ENCODE measurements around the gene APBB2.

Gene APBB2

DNA sequence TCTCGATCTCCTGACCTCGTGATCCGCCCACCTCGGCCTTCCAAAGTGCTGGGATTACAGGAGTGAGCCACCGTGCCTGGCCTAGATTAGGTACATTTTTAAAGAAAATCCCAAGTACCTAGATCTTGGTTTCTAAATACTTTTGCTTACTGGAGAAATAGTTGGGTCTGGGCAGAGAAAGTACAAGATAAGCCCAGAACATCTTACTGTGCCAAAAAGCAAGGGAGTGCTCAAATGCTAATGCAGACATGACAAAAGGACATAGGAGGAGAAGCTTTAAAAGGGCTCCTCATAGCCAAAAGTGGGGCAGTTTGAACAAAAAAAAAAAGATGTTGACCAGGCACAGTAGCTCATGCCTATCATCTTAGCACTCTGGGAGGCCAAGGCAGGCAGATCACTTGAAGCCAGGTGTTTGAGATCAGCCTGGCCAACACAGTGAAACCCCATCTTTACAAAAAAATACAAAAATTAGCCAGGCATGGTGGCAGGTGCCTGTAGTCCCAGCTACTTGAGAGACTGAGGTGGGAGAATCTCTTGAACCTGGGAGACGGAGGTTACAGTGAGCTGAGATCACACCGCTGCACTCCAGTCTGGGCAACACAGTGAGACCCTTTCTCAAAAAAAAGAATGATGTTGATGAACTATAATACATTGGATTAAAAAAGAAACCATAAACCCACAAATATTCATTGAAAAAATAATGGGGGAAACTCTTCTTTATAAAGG, 107.5 kb downstream of the APBB2 start:
- Histone ChIP-seq H3K27me3 (ENCODE audit: insufficient read depth, poor library complexity, severe bottlenecking) (no peaks in the 10 kb centered on the region), H3K4me3 (ENCODE audit: severe bottlenecking) (no peak overlapping the region), H3K4me1 (ENCODE audit: insufficient read depth, poor library complexity, severe bottlenecking) (no peaks in the 10 kb centered on the region), H3K27ac (ENCODE audit: poor library complexity, severe bottlenecking) (no peak overlapping the region), H3K36me3 (ENCODE audit: low read depth) (peaks cover 14% of the 10 kb centered on the region; the same call in 1 of the 2 replicates), H3K9me3 (ENCODE audit: severe bottlenecking) (peaks cover 2% of the 10 kb centered on the region)
- TF ChIP-seq, protein P1, sequence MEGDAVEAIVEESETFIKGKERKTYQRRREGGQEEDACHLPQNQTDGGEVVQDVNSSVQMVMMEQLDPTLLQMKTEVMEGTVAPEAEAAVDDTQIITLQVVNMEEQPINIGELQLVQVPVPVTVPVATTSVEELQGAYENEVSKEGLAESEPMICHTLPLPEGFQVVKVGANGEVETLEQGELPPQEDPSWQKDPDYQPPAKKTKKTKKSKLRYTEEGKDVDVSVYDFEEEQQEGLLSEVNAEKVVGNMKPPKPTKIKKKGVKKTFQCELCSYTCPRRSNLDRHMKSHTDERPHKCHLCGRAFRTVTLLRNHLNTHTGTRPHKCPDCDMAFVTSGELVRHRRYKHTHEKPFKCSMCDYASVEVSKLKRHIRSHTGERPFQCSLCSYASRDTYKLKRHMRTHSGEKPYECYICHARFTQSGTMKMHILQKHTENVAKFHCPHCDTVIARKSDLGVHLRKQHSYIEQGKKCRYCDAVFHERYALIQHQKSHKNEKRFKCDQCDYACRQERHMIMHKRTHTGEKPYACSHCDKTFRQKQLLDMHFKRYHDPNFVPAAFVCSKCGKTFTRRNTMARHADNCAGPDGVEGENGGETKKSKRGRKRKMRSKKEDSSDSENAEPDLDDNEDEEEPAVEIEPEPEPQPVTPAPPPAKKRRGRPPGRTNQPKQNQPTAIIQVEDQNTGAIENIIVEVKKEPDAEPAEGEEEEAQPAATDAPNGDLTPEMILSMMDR (IDR thresholded peaks at IDR 0.05; ENCODE audit: poor library complexity, severe bottlenecking) = no peak
- DNase-seq (ENCODE audit: low spot score) (no peak), ATAC-seq (ENCODE audit: low read depth) (no peak)

DNA sequence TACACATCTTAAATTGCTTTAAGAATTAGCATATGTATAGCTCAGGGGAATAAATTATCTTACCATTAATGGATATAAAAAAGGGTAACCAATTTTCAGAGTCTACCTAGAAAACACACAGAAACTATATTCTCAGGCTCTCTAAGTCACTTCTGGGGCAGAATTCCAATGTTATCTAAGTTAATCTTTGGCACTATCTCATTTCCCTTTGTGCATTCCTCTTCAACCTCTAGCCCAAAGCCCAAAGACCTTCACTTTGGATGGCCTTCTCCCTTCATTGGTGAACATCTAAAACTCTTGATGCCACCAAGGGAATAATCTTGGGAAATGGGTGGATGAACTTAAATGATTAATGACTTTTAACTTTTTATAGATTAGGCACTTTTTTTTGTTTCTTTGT, 108.3 kb downstream of the APBB2 start:
- DNase-seq (ENCODE audit: low spot score) = no peak
- TF ChIP-seq, protein P1 (IDR thresholded peaks at IDR 0.05; ENCODE audit: poor library complexity, severe bottlenecking) = no peak
- H3K27ac ChIP-seq (ENCODE audit: poor library complexity, severe bottlenecking) = no peak overlapping the region
- H3K4me3 ChIP-seq (ENCODE audit: severe bottlenecking) = no peak overlapping the region
- no peaks in the 10 kb centered on the region for H3K4me1 ChIP-seq (ENCODE audit: insufficient read depth, poor library complexity, severe bottlenecking)
- H3K9me3 ChIP-seq (ENCODE audit: severe bottlenecking) = peaks cover 2% of the 10 kb centered on the region
- ATAC-seq (ENCODE audit: low read depth) = no peak
- H3K27me3 ChIP-seq (ENCODE audit: insufficient read depth, poor library complexity, severe bottlenecking) = no peaks in the 10 kb centered on the region
- peaks cover 14% of the 10 kb centered on the region; the same call in 1 of the 2 replicates for H3K36me3 ChIP-seq (ENCODE audit: low read depth)

DNA sequence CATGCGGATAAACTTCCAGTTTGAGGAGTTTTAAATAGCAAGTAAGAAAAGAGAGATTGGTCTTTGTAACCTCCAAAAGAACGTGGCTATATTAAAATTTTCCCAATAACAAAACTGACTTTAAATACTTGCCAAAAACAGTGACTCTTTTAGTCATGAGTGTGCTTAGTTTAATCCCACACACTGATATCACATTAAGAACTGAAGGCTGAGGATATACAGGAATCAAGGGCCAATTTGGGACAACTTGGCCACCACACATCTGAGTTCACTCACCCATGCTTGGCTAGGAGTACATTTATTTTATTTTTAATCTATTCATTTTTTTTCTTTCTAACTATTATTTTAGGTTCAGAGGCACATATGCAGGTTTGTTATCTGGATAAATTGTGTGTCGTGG, 110.2 kb downstream of the APBB2 start:
- ATAC-seq (ENCODE audit: low read depth) (no peak), DNase-seq (ENCODE audit: low spot score) (no peak)
- peaks cover 2% of the 10 kb centered on the region for H3K9me3 ChIP-seq (ENCODE audit: severe bottlenecking)
- TF ChIP-seq, protein P1 (IDR thresholded peaks at IDR 0.05; ENCODE audit: poor library complexity, severe bottlenecking) = no peak
- H3K4me1 ChIP-seq (ENCODE audit: insufficient read depth, poor library complexity, severe bottlenecking) = peaks cover 4% of the 10 kb centered on the region
- H3K27ac ChIP-seq (ENCODE audit: poor library complexity, severe bottlenecking) = no peak overlapping the region
- peaks cover 28% of the 10 kb centered on the region for H3K36me3 ChIP-seq (ENCODE audit: low read depth)
- H3K4me3 ChIP-seq (ENCODE audit: severe bottlenecking) = no peak overlapping the region
- H3K27me3 ChIP-seq (ENCODE audit: insufficient read depth, poor library complexity, severe bottlenecking) = no peaks in the 10 kb centered on the region

DNA sequence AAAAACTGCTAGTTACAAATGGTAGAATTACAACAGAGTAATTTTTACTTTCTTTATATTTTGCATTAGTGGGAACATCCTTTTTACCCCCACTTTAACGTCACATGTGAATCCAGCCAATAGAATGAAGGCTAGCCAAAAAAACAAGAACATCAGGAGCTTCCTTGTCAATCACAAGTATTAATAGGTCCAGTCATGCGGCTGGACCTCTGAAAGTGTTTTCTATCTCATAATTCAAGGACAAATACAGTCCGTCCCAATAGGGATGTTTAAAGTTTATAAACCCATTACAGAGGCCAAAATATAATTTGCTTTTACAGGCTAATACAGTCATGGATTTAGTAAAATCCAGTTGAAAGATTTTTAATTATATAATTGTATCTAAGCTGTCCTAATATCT, 110.7 kb downstream of the APBB2 start:
- Histone ChIP-seq H3K9me3 (ENCODE audit: severe bottlenecking) (peaks cover 2% of the 10 kb centered on the region), H3K27ac (ENCODE audit: poor library complexity, severe bottlenecking) (no peak overlapping the region), H3K4me1 (ENCODE audit: insufficient read depth, poor library complexity, severe bottlenecking) (peaks cover 4% of the 10 kb centered on the region), H3K36me3 (ENCODE audit: low read depth) (peaks cover 33% of the 10 kb centered on the region), H3K4me3 (ENCODE audit: severe bottlenecking) (no peak overlapping the region), H3K27me3 (ENCODE audit: insufficient read depth, poor library complexity, severe bottlenecking) (no peaks in the 10 kb centered on the region)
- TF ChIP-seq, protein P1 (IDR thresholded peaks at IDR 0.05; ENCODE audit: poor library complexity, severe bottlenecking) = no peak
- DNase-seq (ENCODE audit: low spot score) (no peak), ATAC-seq (ENCODE audit: low read depth) (no peak)

DNA sequence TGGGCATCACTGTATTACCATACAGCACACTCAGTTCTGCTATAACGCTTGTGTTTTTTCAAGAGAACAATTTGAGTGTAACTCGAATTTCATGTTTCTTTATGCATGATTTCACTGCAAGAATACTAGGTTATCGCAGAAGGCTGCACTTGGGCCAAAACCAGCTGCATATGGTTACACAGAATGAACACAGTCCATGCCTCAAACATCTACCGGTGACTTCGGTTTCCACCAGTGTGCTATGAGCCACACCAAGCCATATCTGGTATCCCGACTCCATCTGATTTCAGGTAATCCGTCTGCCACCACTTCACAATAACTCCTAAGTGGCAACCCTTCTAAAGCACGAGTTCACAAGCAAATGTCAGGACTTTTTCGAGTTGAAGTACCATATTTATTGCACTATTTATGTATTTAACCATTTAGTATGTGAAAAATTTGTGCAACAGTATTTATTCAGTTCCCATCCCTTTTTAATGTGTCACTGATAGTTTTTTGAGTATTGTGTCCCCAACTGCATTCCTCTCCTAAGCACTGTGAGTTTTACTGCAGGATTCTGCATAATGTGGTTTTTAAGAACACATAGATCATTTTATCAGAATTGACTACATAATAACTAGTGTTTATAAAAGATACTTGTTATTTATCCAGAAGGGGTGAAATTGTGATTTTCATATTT, 111.8 kb downstream of the APBB2 start:
- TF ChIP-seq, protein P1 (IDR thresholded peaks at IDR 0.05; ENCODE audit: poor library complexity, severe bottlenecking) = no peak
- Histone ChIP-seq H3K4me3 (ENCODE audit: severe bottlenecking) (no peak overlapping the region), H3K27me3 (ENCODE audit: insufficient read depth, poor library complexity, severe bottlenecking) (no peaks in the 10 kb centered on the region), H3K4me1 (ENCODE audit: insufficient read depth, poor library complexity, severe bottlenecking) (peaks cover 4% of the 10 kb centered on the region), H3K27ac (ENCODE audit: poor library complexity, severe bottlenecking) (no peak overlapping the region), H3K36me3 (ENCODE audit: low read depth) (peaks cover 35% of the 10 kb centered on the region), H3K9me3 (ENCODE audit: severe bottlenecking) (peaks cover 2% of the 10 kb centered on the region)
- DNase-seq (ENCODE audit: low spot score) = no peak
- ATAC-seq (ENCODE audit: low read depth) = no peak

All from RWPE2 (cell line).